ENCODE measurements around the gene ROBO4. TPM values are rescaled to one million over a fixed set of nuclear protein-coding genes. Genes with fewer than 3 reads are reported as not detected.

ROBO4 gene
- total and polyA plus RNA-seq, 4 donors: 6.5 to 23.6 (median 18.5) TPM

DNA sequence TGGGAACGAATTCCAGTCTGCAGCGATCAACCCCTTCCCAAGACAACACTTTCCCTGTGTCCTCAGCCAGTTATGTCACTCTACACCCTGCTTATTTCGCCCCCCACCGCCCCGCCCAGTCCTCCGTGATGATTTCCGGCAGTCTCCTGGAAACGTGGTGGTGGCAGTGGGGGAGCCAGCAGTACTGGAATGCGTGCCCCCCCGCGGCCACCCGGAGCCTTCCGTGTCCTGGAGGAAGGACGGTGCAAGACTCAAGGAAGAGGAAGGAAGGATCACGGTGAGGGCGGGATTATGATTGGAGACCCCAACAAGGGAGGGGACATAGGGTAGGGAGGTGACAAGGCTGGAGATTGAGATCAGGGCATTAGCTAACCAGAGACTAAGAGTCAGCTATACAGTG, 28.3 kb downstream of the ROBO4 start:
- WGBS (ENCODE audit: insufficient coverage): 7% methylated on average over 16 of the region's 16 CpGs
- no peaks in the 10 kb centered on the region for H3K36me3 ChIP-seq (ENCODE audit: control insufficient read depth, insufficient read depth, low read length)

DNA sequence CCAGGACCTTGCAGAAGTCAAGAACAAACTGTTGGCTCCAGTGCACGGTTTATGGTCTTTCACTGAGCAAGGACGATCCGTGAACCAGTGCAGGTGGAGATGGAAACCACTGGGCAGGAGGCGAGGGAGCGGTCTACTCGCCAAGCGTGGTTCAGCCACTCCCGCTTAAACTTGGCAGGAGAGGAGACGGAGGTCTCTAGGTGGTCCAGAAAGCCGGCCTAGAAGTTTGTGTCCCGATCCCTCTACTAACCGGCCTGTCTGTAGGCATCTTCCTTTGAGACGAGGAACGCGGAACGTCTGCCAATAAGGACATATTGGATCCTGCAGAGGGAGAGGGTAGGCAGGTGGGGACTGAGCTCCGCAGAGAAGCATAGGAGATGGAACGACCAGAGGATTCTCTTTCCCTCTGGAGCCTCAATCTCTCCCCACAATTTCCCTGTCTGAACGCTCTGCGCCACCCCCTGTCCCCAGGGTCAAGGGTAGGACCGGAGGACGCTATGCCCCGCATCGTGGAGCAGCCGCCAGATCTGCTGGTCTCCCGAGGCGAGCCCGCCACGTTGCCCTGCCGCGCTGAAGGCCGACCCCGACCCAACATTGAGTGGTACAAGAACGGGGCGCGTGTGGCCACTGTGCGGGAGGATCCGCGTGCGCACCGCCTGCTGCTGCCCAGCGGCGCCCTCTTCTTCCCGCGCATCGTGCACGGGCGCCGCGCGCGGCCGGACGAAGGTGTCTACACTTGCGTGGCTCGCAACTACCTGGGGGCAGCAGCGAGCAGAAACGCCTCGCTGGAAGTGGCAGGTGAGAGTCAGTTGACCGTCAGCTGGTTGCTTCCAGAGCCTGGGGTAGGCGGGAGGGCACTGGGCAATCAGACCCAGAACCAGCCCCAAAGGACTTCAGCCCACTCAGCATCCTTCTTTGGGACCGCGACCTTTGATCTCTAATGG, 29.1 kb downstream of the ROBO4 start:
- WGBS (ENCODE audit: insufficient coverage): 9% methylated on average over 56 of the region's 63 CpGs
- DNase-seq (ENCODE audit: low read depth in 4 of 6, low spot score in 6 of 6): peak in 2 of 6 donors; percentile 70 to 79
- H3K4me3 ChIP-seq (ENCODE audit: low read depth, low read length): no peak overlapping the region

More for the DNA sequence above, 28.3 kb downstream of the ROBO4 start:
- Histone ChIP-seq H3K27me3 (ENCODE audit: control insufficient read depth, insufficient read depth, low read length) (peaks cover 84% of the 10 kb centered on the region), H3K9me3 (ENCODE audit: control insufficient read depth, insufficient read depth, low read length) (no peaks in the 10 kb centered on the region), H3K27ac (ENCODE audit: low read depth, low read length) (no peak overlapping the region), H3K4me3 (ENCODE audit: low read depth, low read length) (no peak overlapping the region), H3K4me1 (ENCODE audit: control insufficient read depth, insufficient read depth, low read length) (peaks cover 43% of the 10 kb centered on the region)
- DNase-seq (ENCODE audit: low read depth in 4 of 6, low spot score in 6 of 6): peak in 1 of 6 donors; percentile 17

GRCh38 chr11:124867700-124868099, 30.0 kb downstream of the ROBO4 start:
- DNase-seq (ENCODE audit: low read depth in 4 of 6, low spot score in 6 of 6): peak in 2 of 6 donors; percentile 62 to 86
- Histone ChIP-seq H3K4me1 (ENCODE audit: control insufficient read depth, insufficient read depth, low read length) (peaks cover 59% of the 10 kb centered on the region), H3K4me3 (ENCODE audit: low read depth, low read length) (no peak overlapping the region), H3K9me3 (ENCODE audit: control insufficient read depth, insufficient read depth, low read length) (no peaks in the 10 kb centered on the region), H3K27ac (ENCODE audit: low read depth, low read length) (no peak overlapping the region), H3K36me3 (ENCODE audit: control insufficient read depth, insufficient read depth, low read length) (no peaks in the 10 kb centered on the region), H3K27me3 (ENCODE audit: control insufficient read depth, insufficient read depth, low read length) (peaks cover 93% of the 10 kb centered on the region)
- WGBS (ENCODE audit: insufficient coverage): 9% methylated on average over 6 of the region's 8 CpGs

More for the DNA sequence above, 29.1 kb downstream of the ROBO4 start:
- Histone ChIP-seq H3K9me3 (ENCODE audit: control insufficient read depth, insufficient read depth, low read length) (no peaks in the 10 kb centered on the region), H3K27ac (ENCODE audit: low read depth, low read length) (no peak overlapping the region), H3K36me3 (ENCODE audit: control insufficient read depth, insufficient read depth, low read length) (no peaks in the 10 kb centered on the region), H3K4me1 (ENCODE audit: control insufficient read depth, insufficient read depth, low read length) (peaks cover 50% of the 10 kb centered on the region), H3K27me3 (ENCODE audit: control insufficient read depth, insufficient read depth, low read length) (peaks cover 91% of the 10 kb centered on the region)

DNA sequence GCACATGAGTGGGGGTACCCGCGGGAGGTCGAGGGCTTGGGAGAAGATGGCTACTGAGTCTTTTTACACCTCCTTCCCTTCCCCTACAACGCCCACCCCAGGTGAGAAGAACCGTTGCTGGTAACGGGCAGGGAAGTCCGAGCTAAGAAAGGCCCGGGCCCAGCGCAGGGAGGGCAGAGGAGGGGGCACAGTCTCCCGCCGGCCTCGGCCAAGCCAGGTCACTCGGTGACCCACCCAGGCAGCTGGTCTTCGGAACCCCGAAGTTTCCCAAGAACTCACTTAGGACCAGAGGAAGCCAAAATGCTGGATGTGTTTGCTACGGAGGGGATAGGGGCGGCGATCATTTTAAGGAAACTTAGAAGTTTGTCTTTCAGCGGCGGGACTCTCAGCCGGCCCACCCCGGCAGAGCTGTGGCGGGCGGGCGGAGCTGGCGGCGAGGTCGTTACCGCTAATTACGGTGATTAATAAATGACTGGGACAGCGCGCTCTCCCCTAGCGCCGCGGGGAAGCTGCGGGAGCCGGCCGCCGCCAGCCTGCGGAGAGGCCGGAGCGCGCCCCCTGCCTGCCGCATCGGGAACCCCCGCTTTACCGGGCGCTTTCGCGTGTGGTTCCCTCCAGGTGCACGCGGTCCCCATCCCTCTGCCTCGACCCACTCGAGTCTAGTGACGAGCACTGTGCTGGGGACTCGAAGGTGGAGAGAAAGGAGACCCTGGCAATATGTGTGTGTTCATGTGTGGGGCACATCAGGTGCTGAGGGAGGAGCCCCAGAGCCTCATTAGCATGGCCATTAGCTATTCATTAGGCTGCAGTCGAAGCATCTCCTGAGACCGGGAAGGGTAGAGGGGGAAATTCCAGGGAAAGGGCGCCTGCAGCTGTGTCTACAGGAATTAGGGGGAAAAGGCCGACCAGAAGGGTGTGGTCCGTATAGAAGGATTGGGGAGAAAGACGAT, 31.5 kb downstream of the ROBO4 start:
- H3K27ac ChIP-seq (ENCODE audit: low read depth, low read length): no peak overlapping the region
- 0% methylated on average over 52 of the region's 62 CpGs for WGBS (ENCODE audit: insufficient coverage)
- H3K4me1 ChIP-seq (ENCODE audit: control insufficient read depth, insufficient read depth, low read length): peaks cover 61% of the 10 kb centered on the region
- H3K9me3 ChIP-seq (ENCODE audit: control insufficient read depth, insufficient read depth, low read length): no peaks in the 10 kb centered on the region
- peak in 2 of 6 donors; percentile 70 to 73 for DNase-seq (ENCODE audit: low read depth in 4 of 6, low spot score in 6 of 6)
- H3K27me3 ChIP-seq (ENCODE audit: control insufficient read depth, insufficient read depth, low read length): peaks cover 96% of the 10 kb centered on the region
- H3K4me3 ChIP-seq (ENCODE audit: low read depth, low read length): peak overlapping the region; percentile 19
- no peaks in the 10 kb centered on the region for H3K36me3 ChIP-seq (ENCODE audit: control insufficient read depth, insufficient read depth, low read length)

GRCh38 chr11:124865181-124865901, 32.3 kb downstream of the ROBO4 start, which contains the start of gene ROBO3:
ROBO3 (plus strand) TSS chr11:124865432; CDS start chr11:124865578, 146 bp downstream.
- Histone ChIP-seq H3K4me3 (ENCODE audit: low read depth, low read length) (peak within 1 kb of the TSS; percentile 19), H3K36me3 (ENCODE audit: control insufficient read depth, insufficient read depth, low read length) (no peaks in the 10 kb centered on the region), H3K27me3 (ENCODE audit: control insufficient read depth, insufficient read depth, low read length) (peaks cover 89% of the 10 kb centered on the region), H3K27ac (ENCODE audit: low read depth, low read length) (no peak within 1 kb of the TSS), H3K4me1 (ENCODE audit: control insufficient read depth, insufficient read depth, low read length) (peaks cover 61% of the 10 kb centered on the region), H3K9me3 (ENCODE audit: control insufficient read depth, insufficient read depth, low read length) (no peaks in the 10 kb centered on the region)
- DNase-seq (ENCODE audit: low read depth in 4 of 6, low spot score in 6 of 6): peak in 1 of 6 donors; percentile 33
- WGBS (ENCODE audit: insufficient coverage): under 1% methylated on average over 46 of the region's 53 CpGs

DNA sequence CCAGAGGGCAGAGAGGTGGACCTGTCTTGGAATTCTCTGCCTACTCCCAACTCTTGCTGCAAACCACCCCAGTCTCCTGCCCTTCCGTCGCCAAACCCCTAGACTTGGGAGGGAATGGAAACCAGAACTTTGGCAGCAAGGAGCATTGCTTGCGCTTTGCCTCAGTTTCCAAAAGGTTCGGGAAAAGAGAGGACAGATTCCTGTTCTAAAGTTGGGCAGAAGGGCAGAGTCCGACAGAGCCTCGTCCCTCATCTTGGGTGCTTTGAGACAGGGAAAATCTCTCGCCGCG, 32.8 kb downstream of the ROBO4 start:
- H3K9me3 ChIP-seq (ENCODE audit: control insufficient read depth, insufficient read depth, low read length): no peaks in the 10 kb centered on the region
- H3K36me3 ChIP-seq (ENCODE audit: control insufficient read depth, insufficient read depth, low read length): no peaks in the 10 kb centered on the region
- H3K27ac ChIP-seq (ENCODE audit: low read depth, low read length): no peak overlapping the region
- H3K4me3 ChIP-seq (ENCODE audit: low read depth, low read length): no peak overlapping the region
- DNase-seq (ENCODE audit: low read depth in 4 of 6, low spot score in 6 of 6): no peak
- peaks cover 84% of the 10 kb centered on the region for H3K27me3 ChIP-seq (ENCODE audit: control insufficient read depth, insufficient read depth, low read length)
- 6% methylated on average over 9 of the region's 9 CpGs for WGBS (ENCODE audit: insufficient coverage)
- H3K4me1 ChIP-seq (ENCODE audit: control insufficient read depth, insufficient read depth, low read length): peaks cover 61% of the 10 kb centered on the region

- Histone ChIP-seq H3K4me3 (ENCODE audit: low read depth, low read length) (no peak overlapping the region), H3K27ac (ENCODE audit: low read depth, low read length) (no peak overlapping the region), H3K4me1 (ENCODE audit: control insufficient read depth, insufficient read depth, low read length) (peaks cover 60% of the 10 kb centered on the region), H3K27me3 (ENCODE audit: control insufficient read depth, insufficient read depth, low read length) (peaks cover 79% of the 10 kb centered on the region), H3K36me3 (ENCODE audit: control insufficient read depth, insufficient read depth, low read length) (no peaks in the 10 kb centered on the region), H3K9me3 (ENCODE audit: control insufficient read depth, insufficient read depth, low read length) (no peaks in the 10 kb centered on the region)
- DNase-seq (ENCODE audit: low read depth in 4 of 6, low spot score in 6 of 6): no peak
- 26% methylated on average over 10 of the region's 18 CpGs for WGBS (ENCODE audit: insufficient coverage)
These were observed 33.3 kb downstream of the ROBO4 start for GRCh38 chr11:124864176-124864891.

GRCh38 chr11:124863826-124864165, 33.9 kb downstream of the ROBO4 start:
- no peaks in the 10 kb centered on the region for H3K36me3 ChIP-seq (ENCODE audit: control insufficient read depth, insufficient read depth, low read length)
- H3K4me1 ChIP-seq (ENCODE audit: control insufficient read depth, insufficient read depth, low read length): peaks cover 54% of the 10 kb centered on the region
- H3K9me3 ChIP-seq (ENCODE audit: control insufficient read depth, insufficient read depth, low read length): no peaks in the 10 kb centered on the region
- H3K27me3 ChIP-seq (ENCODE audit: control insufficient read depth, insufficient read depth, low read length): peaks cover 74% of the 10 kb centered on the region
- 23% methylated on average over 3 of the region's 9 CpGs for WGBS (ENCODE audit: insufficient coverage)
- H3K4me3 ChIP-seq (ENCODE audit: low read depth, low read length): no peak overlapping the region
- H3K27ac ChIP-seq (ENCODE audit: low read depth, low read length): no peak overlapping the region
- no peak for DNase-seq (ENCODE audit: low read depth in 4 of 6, low spot score in 6 of 6)

All from spinal cord (tissue), 10 donors.